GM12873 (cell line): ENCODE measurements around the gene APOBEC3B.

Source experiments
- TF ChIP-seq, protein P1 (sequence below): IDR thresholded peaks from 2 replicates; pipeline ENCODE4 v1.5.1; 2012; ENCODE audit warnings: low read depth, mild to moderate bottlenecking, moderate library complexity, low read length, control low read depth; ENCODE audit not compliant: insufficient read depth; ENCODE audit errors: missing control alignments

Gene APOBEC3B

DNA sequence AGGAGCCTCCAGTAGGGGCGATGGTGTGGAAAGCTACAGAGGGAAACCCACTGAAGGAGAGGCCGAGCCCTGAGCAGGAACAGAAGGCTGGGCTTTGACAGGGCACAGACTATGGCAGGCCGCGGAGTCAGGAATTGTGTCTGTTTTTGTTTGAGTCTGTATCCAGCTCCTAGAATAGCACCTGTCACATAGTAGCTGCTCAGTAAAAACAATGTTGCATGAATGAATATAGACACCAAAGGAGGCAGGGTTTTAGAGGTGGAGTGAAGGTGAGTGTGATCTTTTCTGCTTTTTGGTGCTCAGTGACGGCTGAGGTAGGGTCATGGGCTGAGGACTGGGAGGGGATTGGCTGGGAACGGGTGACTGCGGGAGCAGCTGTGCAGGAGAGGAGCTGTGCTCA lies 43.2 kb upstream of the APOBEC3B start:
- TF ChIP-seq, protein P1, sequence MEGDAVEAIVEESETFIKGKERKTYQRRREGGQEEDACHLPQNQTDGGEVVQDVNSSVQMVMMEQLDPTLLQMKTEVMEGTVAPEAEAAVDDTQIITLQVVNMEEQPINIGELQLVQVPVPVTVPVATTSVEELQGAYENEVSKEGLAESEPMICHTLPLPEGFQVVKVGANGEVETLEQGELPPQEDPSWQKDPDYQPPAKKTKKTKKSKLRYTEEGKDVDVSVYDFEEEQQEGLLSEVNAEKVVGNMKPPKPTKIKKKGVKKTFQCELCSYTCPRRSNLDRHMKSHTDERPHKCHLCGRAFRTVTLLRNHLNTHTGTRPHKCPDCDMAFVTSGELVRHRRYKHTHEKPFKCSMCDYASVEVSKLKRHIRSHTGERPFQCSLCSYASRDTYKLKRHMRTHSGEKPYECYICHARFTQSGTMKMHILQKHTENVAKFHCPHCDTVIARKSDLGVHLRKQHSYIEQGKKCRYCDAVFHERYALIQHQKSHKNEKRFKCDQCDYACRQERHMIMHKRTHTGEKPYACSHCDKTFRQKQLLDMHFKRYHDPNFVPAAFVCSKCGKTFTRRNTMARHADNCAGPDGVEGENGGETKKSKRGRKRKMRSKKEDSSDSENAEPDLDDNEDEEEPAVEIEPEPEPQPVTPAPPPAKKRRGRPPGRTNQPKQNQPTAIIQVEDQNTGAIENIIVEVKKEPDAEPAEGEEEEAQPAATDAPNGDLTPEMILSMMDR, result no peak

GRCh38 chr22:38940811-38941384 lies 41.2 kb upstream of the APOBEC3B start:
- TF ChIP-seq, protein P1, result no peak

DNA sequence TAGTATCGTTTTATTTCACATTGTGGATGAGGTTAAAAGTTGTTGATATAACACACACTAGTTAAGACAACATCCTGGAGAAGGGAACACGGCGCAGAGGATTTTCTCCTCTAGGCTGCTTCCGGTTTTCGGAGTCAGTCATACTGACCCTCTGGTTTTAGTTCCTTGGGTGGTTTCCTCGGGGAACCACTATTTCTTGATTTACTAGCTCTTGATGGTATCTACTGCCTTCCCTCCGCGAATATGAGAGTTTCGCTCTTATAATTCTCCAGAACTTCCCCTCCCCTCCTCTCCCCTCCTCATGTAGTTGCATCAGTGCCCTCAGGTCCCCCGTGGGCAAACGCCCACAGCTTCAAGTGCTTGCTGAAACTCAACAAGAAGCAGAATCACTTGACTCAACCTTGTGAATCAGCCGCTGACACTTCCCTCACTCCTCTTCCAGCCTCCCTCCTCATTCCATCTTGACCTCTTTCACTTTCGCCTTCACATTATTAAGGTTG lies 40.6 kb upstream of the APOBEC3B start:
- TF ChIP-seq, protein P1, result no peak

GRCh38 chr22:38942702-38943101 lies 39.4 kb upstream of the APOBEC3B start:
- TF ChIP-seq, protein P1, result no peak

DNA sequence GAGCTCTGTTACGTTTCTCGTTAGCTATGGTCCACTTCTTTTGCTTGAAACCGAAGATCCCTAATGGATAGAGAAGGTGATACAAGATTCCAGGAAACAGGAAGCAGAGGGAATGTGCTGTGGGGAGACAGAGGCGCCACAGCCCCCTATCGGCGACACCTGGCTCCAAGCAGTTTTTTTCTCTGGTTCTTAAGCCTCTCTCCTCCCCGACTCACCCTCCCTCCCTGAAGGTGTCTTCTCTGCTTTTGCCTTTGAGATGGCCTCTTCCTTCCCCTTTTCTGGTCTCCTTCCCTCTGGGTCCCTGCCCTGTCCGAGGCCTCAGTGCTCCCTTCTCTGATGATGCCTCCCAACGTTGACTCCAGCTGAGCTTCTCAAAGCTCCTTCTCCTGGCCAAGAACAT lies 38.9 kb upstream of the APOBEC3B start:
- TF ChIP-seq, protein P1, result peak; percentile 47

DNA sequence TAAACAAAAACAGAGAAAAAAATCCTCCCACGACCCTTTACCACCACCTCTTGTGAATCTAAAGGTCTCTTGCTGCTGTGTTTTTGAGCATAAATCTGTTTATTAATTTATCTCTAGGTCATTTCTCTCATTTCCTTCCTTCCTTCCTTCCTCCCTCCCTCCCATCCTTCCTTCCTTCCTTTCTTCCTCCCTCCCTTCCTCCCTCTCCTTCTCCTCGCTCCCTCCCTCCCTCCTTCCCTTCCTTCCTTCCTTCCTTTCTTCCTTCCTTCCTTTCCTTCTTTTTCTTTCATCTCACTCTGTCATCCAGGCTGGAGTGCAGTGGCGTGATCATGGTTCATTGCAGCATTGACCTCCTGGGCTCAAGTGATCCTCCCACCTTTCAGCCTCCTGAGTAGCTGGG lies 38.3 kb upstream of the APOBEC3B start:
- TF ChIP-seq, protein P1, result no peak

GRCh38 chr22:38944653-38945052 lies 37.5 kb upstream of the APOBEC3B start:
- TF ChIP-seq, protein P1, result no peak
